Measurements from ENCODE around the gene ODC1.

DNA sequence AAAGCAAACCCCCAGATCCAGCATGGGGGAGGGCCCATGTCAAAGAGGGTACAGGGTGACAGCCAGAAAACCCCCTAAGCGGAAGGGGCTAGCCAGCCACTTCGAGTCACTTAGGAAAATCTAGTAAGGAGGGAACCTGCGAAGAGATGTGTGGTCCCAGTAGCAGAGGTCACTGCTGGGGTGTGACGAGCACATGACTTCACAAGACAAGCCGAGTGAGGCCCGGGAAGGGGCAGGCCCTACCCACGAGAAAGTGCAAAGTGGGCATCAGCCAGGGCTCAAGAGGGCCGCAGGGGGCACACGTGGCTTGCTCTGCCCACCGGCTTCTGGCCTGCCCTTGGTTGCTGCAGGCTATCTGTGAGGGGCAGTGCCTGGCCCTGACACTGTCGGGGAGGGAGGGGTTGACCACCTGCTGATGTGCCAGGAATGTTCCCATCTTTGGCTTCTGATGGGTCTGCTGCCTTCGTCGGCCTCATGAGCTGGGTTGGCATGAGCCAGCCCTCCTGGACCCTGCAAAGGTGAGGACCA lies 11.5 kb downstream of the ODC1 start:
- TF ChIP-seq POLR2A (IDR thresholded peaks at IDR 0.05; ENCODE audit: low read depth): no peak
- TF ChIP-seq POLR2AphosphoS5 (IDR thresholded peaks at IDR 0.05): no peak
- TF ChIP-seq, protein P1, sequence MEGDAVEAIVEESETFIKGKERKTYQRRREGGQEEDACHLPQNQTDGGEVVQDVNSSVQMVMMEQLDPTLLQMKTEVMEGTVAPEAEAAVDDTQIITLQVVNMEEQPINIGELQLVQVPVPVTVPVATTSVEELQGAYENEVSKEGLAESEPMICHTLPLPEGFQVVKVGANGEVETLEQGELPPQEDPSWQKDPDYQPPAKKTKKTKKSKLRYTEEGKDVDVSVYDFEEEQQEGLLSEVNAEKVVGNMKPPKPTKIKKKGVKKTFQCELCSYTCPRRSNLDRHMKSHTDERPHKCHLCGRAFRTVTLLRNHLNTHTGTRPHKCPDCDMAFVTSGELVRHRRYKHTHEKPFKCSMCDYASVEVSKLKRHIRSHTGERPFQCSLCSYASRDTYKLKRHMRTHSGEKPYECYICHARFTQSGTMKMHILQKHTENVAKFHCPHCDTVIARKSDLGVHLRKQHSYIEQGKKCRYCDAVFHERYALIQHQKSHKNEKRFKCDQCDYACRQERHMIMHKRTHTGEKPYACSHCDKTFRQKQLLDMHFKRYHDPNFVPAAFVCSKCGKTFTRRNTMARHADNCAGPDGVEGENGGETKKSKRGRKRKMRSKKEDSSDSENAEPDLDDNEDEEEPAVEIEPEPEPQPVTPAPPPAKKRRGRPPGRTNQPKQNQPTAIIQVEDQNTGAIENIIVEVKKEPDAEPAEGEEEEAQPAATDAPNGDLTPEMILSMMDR (IDR thresholded peaks at IDR 0.05): no peak
- TF ChIP-seq EP300 (IDR thresholded peaks at IDR 0.05): no peak

Data from esophagus muscularis mucosa (tissue), 4 donors.